ENCODE measurements around the gene STK38. TPM values are rescaled to one million over a fixed set of nuclear protein-coding genes. Genes with fewer than 3 reads are reported as not detected.

Gene STK38
- total and polyA plus RNA-seq, 2 of the 13 experiments (the other 11 are each of a cell fraction or from before 2014, with no cell fraction given): 10.3 to 20.7 TPM

DNA sequence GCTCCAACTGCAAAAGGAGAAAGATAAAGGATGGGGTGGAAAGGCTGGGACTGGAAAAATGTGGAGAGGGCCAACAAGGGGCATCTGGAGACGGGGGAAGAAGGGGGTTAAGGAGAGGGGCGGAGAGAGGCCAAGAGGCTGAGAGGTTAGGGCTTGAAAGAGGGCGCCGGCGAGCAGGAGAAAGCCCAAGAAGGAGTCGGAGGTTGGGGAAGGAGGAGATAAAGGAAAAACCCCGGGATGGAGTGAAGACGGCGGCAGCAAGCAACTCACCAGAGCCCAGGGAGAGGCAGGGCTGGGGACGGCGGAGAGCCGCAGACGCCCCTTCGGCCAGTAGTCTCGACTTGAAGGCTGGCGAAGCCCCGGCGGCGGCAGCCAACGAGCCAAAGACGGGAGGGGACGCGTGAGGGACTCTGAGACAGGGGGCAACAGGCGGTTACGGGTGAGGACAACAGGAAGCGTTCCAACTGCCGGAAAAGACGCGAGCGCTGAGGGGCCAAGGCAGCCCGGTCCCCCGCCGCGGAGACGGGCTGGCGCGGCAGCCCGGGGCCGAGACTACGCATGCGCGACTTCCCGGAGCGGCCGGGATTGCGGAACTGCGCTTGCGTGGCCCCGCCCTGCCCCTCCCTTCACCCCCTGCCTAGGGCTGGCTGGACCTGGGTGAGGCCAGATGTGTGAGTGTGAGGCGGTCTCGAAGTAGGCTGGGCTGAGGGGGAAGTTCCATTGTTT lies at the start of gene STK38 (continued):
- TF ChIP-seq ZBTB8A (CRISPR knock-in tag; IDR thresholded peaks at IDR 0.05; ENCODE audit: borderline replicate concordance, low read depth): no peak
- TF ChIP-seq, protein P1, sequence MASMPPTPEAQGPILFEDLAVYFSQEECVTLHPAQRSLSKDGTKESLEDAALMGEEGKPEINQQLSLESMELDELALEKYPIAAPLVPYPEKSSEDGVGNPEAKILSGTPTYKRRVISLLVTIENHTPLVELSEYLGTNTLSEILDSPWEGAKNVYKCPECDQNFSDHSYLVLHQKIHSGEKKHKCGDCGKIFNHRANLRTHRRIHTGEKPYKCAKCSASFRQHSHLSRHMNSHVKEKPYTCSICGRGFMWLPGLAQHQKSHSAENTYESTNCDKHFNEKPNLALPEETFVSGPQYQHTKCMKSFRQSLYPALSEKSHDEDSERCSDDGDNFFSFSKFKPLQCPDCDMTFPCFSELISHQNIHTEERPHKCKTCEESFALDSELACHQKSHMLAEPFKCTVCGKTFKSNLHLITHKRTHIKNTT (CRISPR knock-in tag; IDR thresholded peaks at IDR 0.05): 0 out of 2 replicates have a peak, but pooled peaks have one; percentile 58
- TF ChIP-seq, protein P2, sequence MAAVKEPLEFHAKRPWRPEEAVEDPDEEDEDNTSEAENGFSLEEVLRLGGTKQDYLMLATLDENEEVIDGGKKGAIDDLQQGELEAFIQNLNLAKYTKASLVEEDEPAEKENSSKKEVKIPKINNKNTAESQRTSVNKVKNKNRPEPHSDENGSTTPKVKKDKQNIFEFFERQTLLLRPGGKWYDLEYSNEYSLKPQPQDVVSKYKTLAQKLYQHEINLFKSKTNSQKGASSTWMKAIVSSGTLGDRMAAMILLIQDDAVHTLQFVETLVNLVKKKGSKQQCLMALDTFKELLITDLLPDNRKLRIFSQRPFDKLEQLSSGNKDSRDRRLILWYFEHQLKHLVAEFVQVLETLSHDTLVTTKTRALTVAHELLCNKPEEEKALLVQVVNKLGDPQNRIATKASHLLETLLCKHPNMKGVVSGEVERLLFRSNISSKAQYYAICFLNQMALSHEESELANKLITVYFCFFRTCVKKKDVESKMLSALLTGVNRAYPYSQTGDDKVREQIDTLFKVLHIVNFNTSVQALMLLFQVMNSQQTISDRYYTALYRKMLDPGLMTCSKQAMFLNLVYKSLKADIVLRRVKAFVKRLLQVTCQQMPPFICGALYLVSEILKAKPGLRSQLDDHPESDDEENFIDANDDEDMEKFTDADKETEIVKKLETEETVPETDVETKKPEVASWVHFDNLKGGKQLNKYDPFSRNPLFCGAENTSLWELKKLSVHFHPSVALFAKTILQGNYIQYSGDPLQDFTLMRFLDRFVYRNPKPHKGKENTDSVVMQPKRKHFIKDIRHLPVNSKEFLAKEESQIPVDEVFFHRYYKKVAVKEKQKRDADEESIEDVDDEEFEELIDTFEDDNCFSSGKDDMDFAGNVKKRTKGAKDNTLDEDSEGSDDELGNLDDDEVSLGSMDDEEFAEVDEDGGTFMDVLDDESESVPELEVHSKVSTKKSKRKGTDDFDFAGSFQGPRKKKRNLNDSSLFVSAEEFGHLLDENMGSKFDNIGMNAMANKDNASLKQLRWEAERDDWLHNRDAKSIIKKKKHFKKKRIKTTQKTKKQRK (IDR thresholded peaks at IDR 0.05; ENCODE audit: low read length): no peak
- TF ChIP-seq CAMTA2 (CRISPR knock-in tag; IDR thresholded peaks at IDR 0.05; ENCODE audit: borderline replicate concordance): peak; percentile 91; the same call in 1 of the 2 replicates
- TF ChIP-seq, protein P3, sequence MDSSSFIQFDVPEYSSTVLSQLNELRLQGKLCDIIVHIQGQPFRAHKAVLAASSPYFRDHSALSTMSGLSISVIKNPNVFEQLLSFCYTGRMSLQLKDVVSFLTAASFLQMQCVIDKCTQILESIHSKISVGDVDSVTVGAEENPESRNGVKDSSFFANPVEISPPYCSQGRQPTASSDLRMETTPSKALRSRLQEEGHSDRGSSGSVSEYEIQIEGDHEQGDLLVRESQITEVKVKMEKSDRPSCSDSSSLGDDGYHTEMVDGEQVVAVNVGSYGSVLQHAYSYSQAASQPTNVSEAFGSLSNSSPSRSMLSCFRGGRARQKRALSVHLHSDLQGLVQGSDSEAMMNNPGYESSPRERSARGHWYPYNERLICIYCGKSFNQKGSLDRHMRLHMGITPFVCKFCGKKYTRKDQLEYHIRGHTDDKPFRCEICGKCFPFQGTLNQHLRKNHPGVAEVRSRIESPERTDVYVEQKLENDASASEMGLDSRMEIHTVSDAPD (CRISPR knock-in tag; IDR thresholded peaks at IDR 0.05): peak; percentile 46; the same call in 1 of the 2 replicates
- peak; percentile 87 for TF ChIP-seq GATA4 (IDR thresholded peaks at IDR 0.05; ENCODE audit: borderline replicate concordance, low read depth)
- TF ChIP-seq SRSF9 (IDR thresholded peaks at IDR 0.05; ENCODE audit: borderline replicate concordance, insufficient read depth, low read depth, low read length, poor library complexity, severe bottlenecking): no peak
- no peak for TF ChIP-seq ZNF75D (CRISPR knock-in tag; IDR thresholded peaks at IDR 0.05; ENCODE audit: borderline replicate concordance)
- TF ChIP-seq CHCHD3 (CRISPR knock-in tag; IDR thresholded peaks at IDR 0.05): 0 out of 2 replicates have a peak, but pooled peaks have one; percentile 47
- TF ChIP-seq ZNF468 (CRISPR knock-in tag; IDR thresholded peaks at IDR 0.05): no peak
- TF ChIP-seq IRX3 (CRISPR knock-in tag; IDR thresholded peaks at IDR 0.05; ENCODE audit: borderline replicate concordance, low read depth): 0 out of 2 replicates have a peak, but pooled peaks have one; percentile 68
- TF ChIP-seq, protein P4, sequence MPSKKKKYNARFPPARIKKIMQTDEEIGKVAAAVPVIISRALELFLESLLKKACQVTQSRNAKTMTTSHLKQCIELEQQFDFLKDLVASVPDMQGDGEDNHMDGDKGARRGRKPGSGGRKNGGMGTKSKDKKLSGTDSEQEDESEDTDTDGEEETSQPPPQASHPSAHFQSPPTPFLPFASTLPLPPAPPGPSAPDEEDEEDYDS (CRISPR knock-in tag; IDR thresholded peaks at IDR 0.05): peak; percentile 87
- TF ChIP-seq HHEX (CRISPR knock-in tag; IDR thresholded peaks at IDR 0.05): no peak
- TF ChIP-seq, protein P5, sequence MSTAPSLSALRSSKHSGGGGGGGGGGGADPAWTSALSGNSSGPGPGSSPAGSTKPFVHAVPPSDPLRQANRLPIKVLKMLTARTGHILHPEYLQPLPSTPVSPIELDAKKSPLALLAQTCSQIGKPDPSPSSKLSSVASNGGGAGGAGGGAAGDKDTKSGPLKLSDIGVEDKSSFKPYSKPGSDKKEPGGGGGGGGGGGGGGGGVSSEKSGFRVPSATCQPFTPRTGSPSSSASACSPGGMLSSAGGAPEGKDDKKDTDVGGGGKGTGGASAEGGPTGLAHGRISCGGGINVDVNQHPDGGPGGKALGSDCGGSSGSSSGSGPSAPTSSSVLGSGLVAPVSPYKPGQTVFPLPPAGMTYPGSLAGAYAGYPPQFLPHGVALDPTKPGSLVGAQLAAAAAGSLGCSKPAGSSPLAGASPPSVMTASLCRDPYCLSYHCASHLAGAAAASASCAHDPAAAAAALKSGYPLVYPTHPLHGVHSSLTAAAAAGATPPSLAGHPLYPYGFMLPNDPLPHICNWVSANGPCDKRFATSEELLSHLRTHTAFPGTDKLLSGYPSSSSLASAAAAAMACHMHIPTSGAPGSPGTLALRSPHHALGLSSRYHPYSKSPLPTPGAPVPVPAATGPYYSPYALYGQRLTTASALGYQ (CRISPR knock-in tag; IDR thresholded peaks at IDR 0.05): 0 out of 2 replicates have a peak, but pooled peaks have one; percentile 20
- TF ChIP-seq DMAP1 (CRISPR knock-in tag; IDR thresholded peaks at IDR 0.05): peak; percentile 53; the same call in 1 of the 2 replicates
- peak; percentile 67; the same call in 1 of the 2 replicates for TF ChIP-seq NKX3-1 (CRISPR knock-in tag; IDR thresholded peaks at IDR 0.05)
- 0 out of 2 replicates have a peak, but pooled peaks have one; percentile 75 for TF ChIP-seq GZF1 (CRISPR knock-in tag; IDR thresholded peaks at IDR 0.05)
